GM19397 (cell line): ENCODE measurements around the gene C2.

Source experiments
- ATAC-seq: cut with Tn5 transposase; IDR thresholded peaks from one replicate; pipeline ENCODE4 v1.9.1; 2021; ENCODE audit warnings: mild to moderate bottlenecking, moderate library complexity; ENCODE audit not compliant: unreplicated experiment

Gene C2

GRCh38 chr6:31952890-31953289 is 25.4 kb downstream of the C2 start:
- no peak for ATAC-seq

DNA sequence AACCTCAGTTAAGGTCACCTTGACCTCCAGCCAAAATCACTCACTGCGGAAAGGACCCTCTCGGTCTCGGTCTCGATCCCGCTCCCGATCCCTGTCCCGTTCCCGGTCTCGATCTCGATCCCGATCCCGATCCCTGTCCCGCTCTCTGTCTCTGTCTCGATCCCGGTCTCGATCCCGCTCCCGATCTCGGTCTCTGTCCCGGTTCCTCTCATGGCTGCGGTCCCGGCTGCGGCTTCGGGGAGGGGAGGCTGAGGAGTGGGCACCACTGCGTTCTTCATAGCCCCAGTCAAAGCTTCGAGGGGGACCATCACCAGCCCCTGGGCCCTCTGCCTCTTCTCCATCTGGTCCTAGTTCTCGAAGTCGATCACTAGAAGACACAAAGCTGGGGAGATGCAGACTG is 27.0 kb downstream of the C2 start:
- no peak for ATAC-seq

DNA sequence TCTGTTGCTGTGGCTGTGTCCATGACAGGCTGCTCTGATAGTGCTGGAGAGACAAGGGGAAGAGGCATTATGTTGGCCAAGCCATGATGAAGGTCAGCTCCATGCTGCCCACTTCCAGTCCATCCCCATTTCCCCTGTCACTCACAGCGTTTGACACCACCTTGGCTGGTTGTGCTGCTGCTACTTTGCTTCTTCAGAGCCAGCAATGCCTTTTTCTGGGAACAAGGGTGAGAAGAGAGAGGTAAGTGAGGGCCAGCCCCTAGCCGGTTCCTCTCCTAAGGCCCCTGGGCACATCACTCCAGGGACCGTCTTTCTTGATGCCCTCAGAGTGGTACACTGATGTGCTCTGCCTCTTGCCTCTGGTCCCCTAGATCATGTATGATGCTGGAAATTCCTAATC is 29.3 kb downstream of the C2 start:
- ATAC-seq: no peak

GRCh38 chr6:31958412-31958740 is 30.9 kb downstream of the C2 start:
- no peak for ATAC-seq

GRCh38 chr6:31958741-31959739 is 31.5 kb downstream of the C2 start, which contains the start of the genes NELFE and SKIC2:
Gene NELFE (minus strand): TSS chr6:31958971. CDS start chr6:31958446, 525 bp downstream.
Gene SKIC2 (plus strand): TSS chr6:31959175. CDS start chr6:31959193, 18 bp downstream.
- peak; percentile 96 for ATAC-seq

GRCh38 chr6:31961616-31962015 is 34.1 kb downstream of the C2 start:
- ATAC-seq: no peak

GRCh38 chr6:31963921-31964320 is 36.4 kb downstream of the C2 start:
- no peak for ATAC-seq

- no peak for ATAC-seq
These were observed 38.2 kb downstream of the C2 start for GRCh38 chr6:31965700-31966099.

DNA sequence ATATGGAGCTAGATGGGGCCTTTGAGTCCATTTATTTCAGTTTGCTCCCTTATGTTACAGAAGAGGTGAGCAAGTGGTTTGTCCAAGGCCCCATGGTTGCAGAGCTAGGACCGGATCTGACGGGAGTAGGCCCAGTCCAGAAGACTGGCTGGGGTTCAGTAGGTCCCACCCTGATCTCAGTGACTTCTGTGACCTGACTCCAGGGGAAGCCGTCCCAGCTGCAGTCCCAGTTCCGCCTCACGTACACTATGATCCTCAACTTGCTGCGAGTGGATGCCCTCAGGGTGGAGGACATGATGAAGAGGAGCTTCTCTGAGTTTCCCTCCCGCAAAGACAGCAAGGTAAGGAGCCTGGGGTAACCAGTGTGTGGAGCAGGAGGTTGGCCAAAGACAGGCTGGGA is 39.0 kb downstream of the C2 start:
- no peak for ATAC-seq

DNA sequence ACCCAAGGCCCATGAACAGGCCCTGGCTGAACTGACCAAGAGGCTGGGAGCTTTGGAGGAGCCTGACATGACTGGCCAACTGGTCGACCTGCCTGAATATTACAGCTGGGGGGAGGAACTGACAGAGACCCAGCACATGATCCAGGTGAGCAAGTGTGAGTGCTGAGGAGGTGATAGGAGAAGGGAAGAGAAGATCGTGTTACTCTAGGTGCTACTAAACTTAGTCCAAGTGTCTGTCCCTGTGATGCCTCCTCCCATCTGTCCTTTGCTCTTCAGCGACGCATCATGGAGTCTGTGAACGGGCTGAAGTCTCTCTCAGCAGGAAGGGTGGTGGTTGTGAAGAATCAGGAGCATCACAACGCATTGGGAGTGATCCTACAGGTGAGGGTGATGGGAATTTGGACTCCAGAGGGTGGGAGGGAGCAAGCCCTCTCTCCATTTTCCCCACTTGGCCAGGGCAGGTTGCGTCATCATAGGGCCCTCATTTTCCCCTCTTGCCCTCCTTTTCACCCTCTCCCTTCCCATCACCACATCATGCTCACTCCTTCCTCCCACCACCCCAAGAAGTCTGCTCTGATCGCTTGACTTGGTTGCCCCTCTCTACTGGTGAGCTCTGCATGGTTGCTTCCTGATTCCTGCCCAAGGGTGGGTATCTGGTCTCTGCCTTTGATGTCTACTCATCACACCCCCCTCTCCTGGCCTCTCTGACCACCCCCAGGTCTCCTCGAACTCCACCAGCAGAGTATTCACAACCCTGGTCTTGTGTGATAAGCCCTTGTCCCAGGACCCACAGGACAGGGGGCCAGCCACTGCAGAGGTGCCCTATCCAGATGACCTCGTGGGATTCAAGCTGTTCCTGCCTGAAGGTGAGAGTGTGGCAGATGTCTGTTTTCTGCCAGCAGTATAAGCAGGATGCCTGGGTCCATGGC is 39.7 kb downstream of the C2 start:
- no peak for ATAC-seq

- no peak for ATAC-seq
These were observed 40.4 kb downstream of the C2 start for GRCh38 chr6:31967926-31968320.

DNA sequence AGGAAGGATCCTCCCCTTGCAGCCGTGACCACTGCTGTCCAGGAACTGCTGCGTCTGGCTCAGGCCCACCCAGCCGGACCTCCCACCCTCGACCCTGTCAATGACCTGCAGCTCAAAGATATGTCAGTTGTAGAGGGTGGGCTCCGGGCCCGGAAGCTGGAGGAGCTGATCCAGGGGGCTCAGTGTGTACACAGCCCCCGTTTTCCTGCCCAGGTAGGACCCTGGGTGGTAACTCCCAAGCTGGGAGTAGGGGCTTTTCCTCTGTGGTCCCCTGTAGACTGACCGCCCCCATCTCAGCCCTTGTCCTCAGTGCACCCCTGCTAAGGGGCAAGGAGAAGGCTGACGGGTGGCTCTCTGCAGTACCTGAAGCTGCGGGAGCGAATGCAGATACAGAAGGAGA is 40.8 kb downstream of the C2 start:
- ATAC-seq: no peak

GRCh38 chr6:31968791-31969711 is 41.5 kb downstream of the C2 start:
- no peak for ATAC-seq

GRCh38 chr6:31969712-31970603 is 42.4 kb downstream of the C2 start:
- no peak for ATAC-seq

DNA sequence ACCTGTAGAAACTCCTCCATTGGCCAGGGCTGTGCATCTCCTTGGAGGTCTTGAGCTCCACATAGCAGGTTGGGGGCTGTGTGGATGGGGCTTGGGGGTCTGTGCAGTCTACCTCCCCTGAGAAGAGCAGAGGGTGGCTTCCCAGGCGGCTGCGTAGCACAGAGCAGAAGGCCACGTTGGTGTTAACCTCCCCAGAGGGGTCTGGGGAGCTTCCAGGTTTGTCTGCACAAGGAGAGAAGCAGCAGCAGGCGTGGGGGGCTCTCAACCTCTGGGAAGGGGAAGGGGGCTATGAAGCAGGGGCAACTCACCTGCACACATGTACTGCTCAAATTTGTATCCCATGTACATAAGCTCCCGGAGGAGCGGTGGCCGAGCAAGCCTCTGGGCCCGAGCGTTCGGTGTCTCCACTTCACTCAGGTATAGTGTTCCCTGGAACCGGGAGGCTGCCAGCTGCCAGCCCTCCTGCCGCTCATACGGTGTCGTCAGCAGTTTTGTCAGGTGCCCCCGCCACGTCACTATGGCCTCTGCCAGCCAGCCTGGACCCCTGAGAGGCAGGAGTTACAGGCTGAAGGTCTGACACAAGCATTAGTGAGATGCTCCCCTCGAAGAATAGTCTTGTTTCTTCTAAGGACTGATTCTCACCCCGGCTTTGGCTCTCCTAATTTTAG is 43.2 kb downstream of the C2 start:
- no peak for ATAC-seq

- ATAC-seq: no peak
These were observed 43.9 kb downstream of the C2 start for GRCh38 chr6:31971279-31971992.

- peak; percentile 83 for ATAC-seq
These were observed 44.6 kb downstream of the C2 start, which contains the start of gene DXO for GRCh38 chr6:31971993-31972708. Gene DXO (minus strand): TSS chr6:31972138. CDS start chr6:31971675, 463 bp downstream.
